Measurements from ENCODE around the gene NDUFB11.
"Not testable (repeated sequence)": the region's sequence is repeated elsewhere in the genome, so short reads cannot be mapped to it uniquely, and the experiment has no call there.

Gene NDUFB11

DNA sequence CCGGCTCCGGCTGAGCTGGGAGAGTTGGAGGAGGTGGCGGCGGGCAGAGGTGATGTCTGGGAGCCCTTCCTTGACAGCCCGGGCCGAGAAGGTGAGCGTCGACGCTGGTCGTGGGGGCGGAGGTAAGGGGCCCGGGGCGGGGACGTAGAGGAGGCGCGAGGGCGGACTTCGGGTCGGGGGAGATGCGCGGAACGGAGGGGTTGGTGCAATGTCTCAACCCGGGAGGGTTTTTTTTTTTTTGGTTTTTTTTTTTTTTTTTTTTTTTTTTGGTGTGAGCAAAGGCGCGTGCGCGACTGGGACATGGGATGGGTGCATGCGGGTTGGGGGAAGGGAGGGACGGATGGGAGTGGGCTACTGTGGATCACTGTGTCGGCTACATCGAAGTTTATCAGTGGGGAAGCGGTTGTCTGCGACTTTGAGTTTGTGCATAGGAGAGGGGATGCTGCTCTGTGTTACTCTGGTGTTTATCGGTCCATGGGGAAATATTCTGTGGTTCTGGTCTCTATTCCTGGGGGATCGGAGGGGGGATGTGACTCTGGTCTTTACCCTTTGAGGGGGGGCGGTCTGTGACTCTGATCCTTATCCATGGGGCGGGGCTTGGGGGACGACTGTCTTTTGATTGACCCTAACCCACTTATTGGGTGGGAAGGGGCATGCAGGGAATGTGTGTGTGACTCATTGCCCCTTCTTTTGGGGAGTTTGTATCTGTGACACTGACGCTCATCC lies 1.1 kb upstream of the NDUFB11 start:
- peak; percentile 13 for DNase-seq

DNA sequence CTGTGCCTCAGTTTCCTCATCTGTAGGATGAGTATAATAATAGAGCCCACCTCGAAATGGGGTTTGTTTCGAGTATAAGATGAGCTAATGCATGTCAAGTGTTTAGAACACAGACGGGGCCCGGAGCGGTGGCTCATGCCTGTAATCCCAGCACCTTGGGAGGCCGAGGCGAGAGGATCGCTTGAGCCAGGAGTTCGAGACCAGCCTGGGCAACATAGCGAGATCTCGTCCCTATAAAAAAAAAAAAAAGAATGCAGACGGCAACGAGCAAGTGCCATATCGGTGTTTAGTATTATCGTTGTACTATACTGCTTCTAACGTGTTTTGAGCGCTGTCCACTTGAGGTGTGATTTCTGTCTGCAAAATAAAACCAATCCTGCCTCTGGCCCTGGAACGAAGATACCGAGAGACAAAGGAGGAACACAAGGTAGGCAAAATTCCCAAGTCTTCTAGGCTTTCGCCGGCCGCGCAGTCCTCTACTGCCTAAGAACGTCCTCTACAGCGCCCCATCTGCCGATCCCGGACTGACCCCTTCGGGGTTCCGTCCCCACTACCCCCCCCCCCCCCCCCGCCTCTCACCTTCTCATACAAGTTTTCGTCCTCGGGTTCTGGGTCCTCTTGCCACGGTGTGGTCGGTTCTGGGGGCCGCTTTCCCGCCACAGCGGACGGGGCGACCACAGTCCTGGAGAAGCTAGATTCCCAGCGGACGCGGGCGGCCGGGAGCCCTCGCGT lies 442 bp downstream of the NDUFB11 start:
- peak; percentile 77 for DNase-seq

DNA sequence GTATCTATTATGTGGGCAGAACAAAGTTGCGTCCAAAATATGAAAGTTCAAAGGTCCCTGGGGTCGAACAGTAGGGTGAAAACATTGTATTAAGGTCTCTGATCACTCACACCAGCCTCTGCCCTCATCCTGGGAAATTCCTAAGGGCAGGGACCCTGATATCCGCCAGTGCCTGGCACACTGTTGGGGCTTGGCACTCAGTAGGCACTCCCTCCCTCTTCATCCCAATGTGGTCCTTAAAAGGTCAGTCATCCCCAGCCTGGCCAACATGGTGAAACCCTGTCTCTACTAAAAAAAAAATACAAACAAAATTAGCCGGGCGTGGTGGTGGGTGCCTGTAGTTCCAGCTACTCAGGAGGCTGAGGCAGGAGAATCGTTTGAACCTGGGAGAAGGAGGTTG lies 6.3 kb downstream of the NDUFB11 start:
- no peak for DNase-seq

DNA sequence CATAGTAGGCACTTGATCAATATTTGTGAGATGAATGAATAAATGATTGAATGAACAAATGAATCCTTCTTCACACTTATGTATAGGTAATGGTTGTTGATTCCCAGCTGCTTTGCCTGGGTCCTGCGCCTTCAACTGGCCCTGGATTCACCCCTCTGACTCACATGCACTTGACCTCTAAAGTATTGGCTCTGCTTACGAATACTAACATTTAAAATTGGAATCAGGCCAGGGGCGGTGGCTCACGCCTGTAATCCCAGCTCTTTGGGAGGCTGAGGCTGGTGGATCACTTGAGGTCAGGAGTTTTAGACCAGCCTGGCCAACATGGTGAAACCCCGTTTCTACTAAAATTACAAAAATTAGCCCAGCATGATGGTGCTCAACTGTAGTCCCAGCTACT lies 8.9 kb downstream of the NDUFB11 start:
- DNase-seq = not testable (repeated sequence)

DNA sequence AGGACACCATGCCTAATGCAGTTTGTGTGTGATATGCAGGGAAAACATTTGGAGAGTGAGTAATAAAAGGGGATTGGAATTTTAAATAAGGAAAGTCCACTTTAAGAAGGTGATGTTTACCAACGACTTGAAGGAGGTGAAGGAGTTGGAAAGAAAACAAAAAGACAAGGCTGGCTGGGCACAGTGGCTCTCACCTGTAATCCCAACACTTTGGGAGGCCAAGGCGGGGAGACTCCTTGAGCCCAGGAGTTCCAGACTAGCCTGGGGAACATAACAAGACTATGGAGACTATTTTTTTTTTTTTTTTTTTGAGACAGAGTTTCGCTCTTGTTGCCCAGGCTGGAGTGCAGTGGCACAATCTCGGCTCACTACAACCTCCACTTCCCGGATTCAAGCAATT lies 11.0 kb downstream of the NDUFB11 start:
- DNase-seq = no peak

DNA sequence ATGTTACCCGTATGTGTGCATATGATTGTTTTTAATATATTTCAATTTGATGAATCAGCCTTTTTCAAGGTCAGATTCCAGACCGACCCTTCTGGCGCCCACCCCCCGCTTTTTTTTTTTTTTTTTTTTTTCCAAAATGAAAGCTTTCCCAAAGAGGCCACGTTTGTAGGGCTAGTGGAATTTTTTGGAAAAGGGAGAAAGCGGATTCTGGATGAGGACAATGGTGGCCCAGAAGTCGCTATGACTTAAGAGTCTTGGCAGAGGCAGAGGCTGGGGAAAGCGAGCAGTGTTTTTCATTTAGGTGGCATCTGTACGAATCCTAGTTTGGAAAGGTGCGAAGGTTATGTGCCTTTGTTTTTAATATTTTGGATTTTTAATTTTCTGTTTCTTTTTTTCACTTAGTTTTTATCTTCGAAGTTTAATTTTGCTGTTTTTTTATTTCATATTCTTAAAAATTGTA lies 14.6 kb downstream of the NDUFB11 start:
- no peak for DNase-seq

DNA sequence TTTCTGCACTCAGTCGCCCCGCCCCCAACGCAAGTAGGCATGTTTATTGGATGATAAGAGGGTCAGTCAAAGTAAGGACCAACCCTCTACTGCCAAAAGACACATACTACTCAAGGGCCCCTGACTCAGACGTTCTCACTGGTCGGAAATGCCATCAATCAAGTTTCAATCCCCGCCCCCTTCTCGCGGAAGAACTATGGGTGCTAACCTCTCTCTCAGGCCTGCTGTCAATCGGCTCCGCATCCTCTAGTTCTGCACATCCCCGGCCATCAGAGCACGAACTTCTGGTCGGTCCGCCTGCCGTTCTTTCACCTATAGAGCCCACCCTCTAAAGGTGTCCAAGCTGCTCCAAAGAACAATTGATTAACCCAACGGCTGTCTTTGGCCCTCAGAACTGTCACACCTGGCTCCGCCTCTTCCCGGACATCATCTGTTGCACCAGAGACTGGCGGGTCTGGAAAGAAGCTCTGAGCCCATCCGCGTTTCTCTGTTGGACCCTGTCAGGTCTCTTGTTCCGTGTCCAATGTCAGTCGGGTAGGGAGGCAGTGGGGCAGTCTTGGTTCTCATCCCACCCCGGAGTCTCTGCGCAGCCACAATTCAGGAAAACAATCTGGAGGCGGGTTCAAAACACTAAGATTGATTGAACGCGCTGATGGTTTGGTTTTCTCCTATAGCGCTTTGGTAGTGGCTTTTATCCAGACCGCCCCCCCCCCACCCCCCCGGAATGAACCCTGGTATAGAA lies 15.2 kb downstream of the NDUFB11 start:
- peak; percentile 96 for DNase-seq

DNA sequence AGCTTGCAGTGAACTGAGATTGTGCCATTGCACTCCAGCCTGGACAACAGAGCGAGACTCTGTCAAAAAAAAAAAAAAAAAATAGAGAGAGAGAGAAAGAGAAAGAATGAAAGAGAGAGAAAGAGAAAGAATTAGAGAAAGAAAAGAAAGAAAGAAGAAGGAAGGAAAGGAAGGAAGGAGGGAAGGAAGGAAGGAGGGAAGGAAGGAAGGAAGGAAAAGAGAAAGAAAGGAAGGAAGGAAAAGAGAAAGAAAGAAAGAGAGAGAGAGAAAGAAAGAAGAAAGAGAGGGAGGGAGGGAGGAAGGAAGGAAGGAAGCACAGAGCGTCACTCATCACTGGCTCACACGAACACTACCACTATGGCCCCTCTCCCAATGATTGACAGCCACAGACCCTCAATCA lies 20.0 kb downstream of the NDUFB11 start:
- not testable (repeated sequence) for DNase-seq

DNA sequence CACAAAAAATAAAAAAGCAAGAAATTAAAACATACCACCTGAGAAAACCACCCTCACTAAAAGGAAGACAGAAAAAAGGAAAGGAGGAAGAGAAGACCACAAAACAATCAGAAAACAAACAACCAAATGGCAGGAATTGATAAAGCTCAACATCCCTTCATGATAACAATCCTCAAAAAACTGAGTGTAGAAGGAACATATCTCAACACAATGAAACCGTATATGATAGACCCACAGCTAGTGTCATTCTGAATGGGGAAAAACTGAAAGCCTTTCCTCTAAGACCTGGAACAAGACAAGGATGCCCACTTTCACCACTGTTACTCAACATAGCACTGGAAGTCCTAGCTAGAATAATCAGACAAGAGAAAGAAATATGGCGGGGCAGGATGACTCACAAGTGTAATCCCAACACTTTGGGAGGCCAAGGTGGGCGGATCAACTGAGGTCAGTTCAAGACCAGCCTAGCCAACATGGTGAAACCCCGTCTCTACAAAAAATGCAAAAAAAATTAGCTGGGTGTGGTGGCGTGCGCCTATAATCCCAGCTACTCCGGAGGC lies 27.9 kb downstream of the NDUFB11 start:
- not testable (repeated sequence) for DNase-seq

DNA sequence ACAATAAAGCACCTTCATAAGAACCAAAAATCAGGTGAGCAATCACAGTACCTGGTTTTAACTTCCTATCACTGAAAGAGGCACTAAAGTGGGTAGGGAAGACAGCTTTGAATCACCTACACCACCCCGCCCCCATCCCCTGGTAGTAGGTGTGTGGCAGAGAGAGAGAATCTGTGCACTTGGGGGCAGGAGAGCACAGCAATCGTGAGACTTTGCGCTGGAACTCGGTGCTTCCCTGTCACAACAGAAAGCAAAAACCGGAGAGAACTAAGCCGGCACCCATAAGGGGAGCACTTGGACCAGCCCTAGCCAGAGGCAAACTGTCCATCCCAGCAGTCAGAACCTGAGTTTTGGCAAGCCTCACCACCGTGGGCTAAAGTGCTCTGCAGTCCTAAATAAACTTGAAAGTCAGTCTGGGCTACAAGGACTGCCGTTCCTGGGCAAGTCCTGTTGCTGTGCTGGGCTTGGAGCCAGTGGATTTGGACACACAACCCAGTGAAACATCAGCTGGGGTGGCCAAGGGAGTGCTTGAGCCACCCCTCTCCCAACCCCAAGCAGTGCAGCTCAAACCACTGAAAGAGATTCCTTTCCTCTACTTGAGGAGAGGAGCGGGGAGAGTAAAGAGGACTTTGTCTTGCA lies 32.1 kb downstream of the NDUFB11 start:
- no peak for DNase-seq

DNA sequence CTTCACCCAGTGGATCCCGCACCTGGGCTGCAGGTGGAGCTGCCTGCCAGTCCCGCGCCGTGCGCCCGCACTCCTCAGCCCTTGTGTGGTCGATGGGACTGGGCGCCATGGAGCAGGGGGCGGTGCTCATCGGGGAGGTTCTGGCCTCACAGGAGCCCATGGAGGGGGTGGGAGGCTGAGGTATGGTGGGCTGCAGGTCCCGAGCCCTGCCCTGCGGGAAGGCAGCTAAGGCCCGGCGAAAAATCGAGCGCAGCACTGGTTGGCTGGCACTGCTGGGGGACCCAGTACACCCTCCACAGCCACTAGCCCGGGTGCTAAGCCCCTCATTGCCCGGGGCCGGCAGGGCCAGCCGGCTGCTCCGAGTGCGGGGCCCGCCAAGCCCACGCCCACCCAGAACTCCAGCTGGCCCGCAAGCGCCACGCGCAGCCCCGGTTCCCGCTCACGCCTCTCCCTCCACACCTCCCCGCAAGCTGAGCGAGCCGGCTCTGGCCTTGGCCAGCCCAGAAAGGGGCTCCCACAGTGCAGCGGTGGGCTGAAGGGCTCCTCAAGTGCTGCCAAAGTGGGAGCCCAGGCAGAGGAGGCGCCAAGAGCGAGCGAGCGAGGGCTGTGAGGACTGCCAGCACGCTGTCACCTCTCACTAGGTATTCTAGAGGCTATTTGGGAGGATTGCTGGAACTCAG lies 33.4 kb downstream of the NDUFB11 start:
- DNase-seq = not testable (repeated sequence)

DNA sequence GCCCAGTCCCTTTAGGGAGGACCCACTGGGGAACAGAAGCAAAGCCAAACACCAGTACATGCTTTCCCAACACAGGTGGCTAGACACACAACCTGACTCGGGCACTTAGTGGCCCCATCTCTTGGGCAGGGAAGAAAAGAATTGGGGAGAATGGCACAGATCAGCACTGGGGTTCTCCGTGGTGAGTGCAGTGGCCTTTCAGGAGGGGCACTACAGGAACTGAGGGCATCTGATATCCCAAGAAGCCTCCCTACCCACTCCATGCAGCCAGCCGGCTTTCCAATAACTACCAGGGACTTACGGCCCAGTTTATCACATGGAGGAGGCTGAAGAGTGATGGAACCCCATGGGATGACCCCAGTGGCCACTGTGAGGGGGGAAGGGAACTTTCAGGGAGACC lies 43.3 kb downstream of the NDUFB11 start:
- DNase-seq = no peak

DNA sequence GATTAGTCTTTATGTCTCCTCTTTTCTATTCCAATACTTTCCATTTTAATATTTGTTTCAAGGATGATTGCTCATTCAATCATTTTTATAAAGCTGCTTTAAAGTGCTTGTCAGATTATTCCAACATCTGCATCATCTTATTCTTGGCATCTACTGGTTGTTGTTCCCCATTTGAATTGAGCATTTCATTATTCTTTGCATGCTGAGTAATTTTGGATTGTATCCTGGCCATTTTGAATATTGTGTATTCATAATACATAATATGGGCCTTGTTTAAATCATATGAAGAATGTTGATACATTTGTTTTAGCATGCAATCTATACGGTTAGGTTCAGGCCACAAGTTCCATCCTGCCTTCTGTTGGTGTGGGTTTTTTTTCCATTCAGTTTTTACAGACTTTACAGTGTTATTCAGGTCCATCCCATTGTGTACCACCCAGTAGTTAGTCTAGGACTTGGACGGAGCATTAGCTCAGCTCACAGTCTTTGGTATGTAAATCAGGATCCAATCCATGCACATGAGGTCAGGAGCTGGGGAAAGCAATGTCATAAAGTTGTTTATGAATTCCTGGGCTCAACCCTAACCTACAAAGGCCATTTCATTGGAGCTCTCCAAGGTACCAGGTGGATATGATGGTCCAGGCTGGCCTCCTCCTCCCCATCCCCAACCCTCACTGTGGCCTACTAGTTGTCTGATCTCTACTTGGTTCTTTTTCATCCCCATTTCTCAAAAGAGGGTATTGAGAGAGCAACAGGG lies 46.0 kb downstream of the NDUFB11 start:
- DNase-seq = no peak

DNA sequence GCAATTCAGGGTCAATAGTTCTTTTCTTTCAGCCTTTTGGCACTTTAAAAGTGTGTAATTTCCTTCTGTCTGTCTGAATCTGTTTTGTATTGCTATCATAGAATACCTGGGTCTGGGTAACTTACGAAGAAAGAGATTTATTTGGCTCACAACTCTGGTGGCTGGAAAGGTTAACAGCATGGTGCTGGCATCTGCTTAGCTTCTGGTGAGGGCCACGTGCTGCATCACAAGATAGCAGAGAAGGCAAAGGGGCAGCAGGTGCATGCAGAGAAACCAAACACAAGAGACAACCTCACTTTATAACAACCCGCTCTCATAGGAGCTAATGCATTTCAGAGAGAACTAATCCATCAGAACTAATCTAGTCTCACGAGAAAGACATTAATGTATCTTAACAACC lies 47.5 kb downstream of the NDUFB11 start:
- no peak for DNase-seq

DNA sequence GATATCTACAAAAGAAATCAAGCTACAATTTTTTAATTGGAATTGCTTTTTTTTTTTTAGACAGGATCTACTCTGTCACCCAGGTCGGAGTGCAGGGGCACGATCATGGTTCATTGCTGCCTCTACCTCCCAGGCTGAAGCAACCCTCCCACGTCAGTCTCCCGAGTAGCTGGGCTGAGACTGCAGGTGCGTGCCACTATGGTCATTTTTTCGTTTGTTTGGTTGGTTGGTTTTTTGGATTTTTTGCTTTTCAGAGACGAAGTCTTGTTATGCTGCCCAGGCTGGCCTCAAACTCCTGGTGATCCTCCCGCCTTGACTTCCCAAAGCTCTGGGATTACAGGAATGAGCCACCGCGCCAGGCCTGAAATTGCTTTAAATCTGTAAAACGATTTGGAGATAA lies 50.6 kb downstream of the NDUFB11 start:
- no peak for DNase-seq

DNA sequence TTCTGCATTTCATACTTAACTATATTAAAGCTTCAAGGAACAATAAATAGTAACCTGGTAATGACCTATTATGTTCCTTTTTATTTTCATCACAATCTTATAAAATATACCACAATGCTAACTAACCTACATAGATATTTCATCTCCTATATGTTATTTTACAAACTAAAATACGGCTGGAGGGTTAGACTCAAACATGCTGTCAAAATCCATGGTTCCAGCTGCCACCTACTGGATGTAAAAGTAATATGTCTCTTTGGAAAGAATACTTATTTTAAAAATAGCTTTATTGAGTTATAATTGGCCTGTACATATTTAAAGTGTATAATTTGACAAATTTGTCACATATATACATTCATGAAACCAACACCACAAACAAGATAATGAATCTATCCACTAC lies 51.3 kb downstream of the NDUFB11 start:
- DNase-seq = peak; percentile 71

Data from hematopoietic multipotent progenitor cell treated with erythropoietin and hydrocortisone succinate and interleukin-3 and kit ligand, for 4 days (in vitro differentiated cells).